ENCODE measurements around the gene EPS8L3. TPM values are rescaled to one million over a fixed set of nuclear protein-coding genes. Genes with fewer than 3 reads are reported as not detected.

EPS8L3 gene
- total and polyA plus RNA-seq, 9 of the 15 experiments (the other 6 are each of a cell fraction or from before 2014, with no cell fraction given): 0.09 to 0.42 (median 0.14) TPM; not detected in 5

GRCh38 chr1:109787211-109787844 lies 23.6 kb upstream of the EPS8L3 start (continued):
- TF ChIP-seq SOX6 (IDR thresholded peaks at IDR 0.05): no peak
- 0 out of 4 replicates have a peak, but pooled peaks of 1 of the 2 experiments have one; percentile 21 for TF ChIP-seq TRIM24 (IDR thresholded peaks at IDR 0.05)

- Histone ChIP-seq H3K27ac (ENCODE audit: extremely low read depth, low read depth, low read length) (no peak overlapping the region), H3K4me2 (ENCODE audit: insufficient read depth, low read length) (no peak overlapping the region)
- POLR2A ChIA-PET: interaction anchor here (0.6 kb wide), 2 partner anchors 53 to 128 kb away, joined by 3 read pairs; no protein-coding TSS in a partner anchor
Observed at GRCh38 chr1:109786531-109787021, 22.9 kb upstream of the EPS8L3 start.

More at GRCh38 chr1:109786531-109787021, 22.9 kb upstream of the EPS8L3 start:
- no peaks in the 10 kb centered on the region for H3K79me2 ChIP-seq (ENCODE audit: control insufficient read depth, insufficient read depth, low read length)
- DNase-seq (ENCODE audit: extremely low read depth in 1 of 4, low spot score in 3 of 4) (no peak), ATAC-seq (no peak), FAIRE-seq (no peak)
- no peaks in the 10 kb centered on the region for H3K9me1 ChIP-seq (ENCODE audit: control insufficient read depth, insufficient read depth, low read length)
- WGBS (ENCODE audit: insufficient coverage, low coverage, missing lambda C conversion rate): 54% methylated on average over 6 of the region's 6 CpGs
- peak overlapping the region; percentile 63 for H2AFZ ChIP-seq (ENCODE audit: low read depth, low read length)
- H3K36me3 ChIP-seq (ENCODE audit: control insufficient read depth, insufficient read depth, low read length): no peaks in the 10 kb centered on the region
- in situ Hi-C loops (cut with MboI) (no loop called here), intact Hi-C loops (cut with micrococcal nuclease) (no loop called here)
- H3K9ac ChIP-seq (ENCODE audit: insufficient read depth in 1 of 2, low read depth in 2 of 2, low read length in 2 of 2): peak overlapping the region in 1 of 2 experiments; percentile 32; a peak in 1 of 4 replicates
- BruUV-seq (replicated peaks): no TSS peak
- H3K4me3 ChIP-seq: no peak overlapping the region
- H3K27me3 ChIP-seq (ENCODE audit: control insufficient read depth in 2 of 2, insufficient read depth in 2 of 2, low read length in 2 of 2): no peaks in the 10 kb centered on the region
- CTCF ChIA-PET (ENCODE audit: low intra/inter-chr PET ratio): interaction anchor here (0.5 to 0.7 kb wide), 3 partner anchors 199 to 656 kb away, joined by 3 to 4 read pairs (median 3); no protein-coding TSS in a partner anchor
- no peaks in the 10 kb centered on the region for H3K9me3 ChIP-seq (replicated peaks; ENCODE audit: control insufficient read depth, insufficient read depth, low read depth, low read length)
- TF ChIP-seq SP2 (IDR thresholded peaks at IDR 0.05; ENCODE audit: extremely low read depth, low read depth, low read length, poor library complexity, severe bottlenecking) (no peak), NFIC (IDR thresholded peaks at IDR 0.05) (0 out of 2 replicates have a peak, but pooled peaks have one; percentile 37), PHF20 (IDR thresholded peaks at IDR 0.05; ENCODE audit: partially characterized antibody) (no peak), SMARCC2 (IDR thresholded peaks at IDR 0.05; ENCODE audit: low read depth) (no peak), CREM (IDR thresholded peaks at IDR 0.05; ENCODE audit: low read depth) (no peak), PTBP1 (IDR thresholded peaks at IDR 0.05; ENCODE audit: low read depth, low read length) (no peak)
- H4K20me1 ChIP-seq (replicated peaks; ENCODE audit: control insufficient read depth, insufficient read depth, low read length): no peaks in the 10 kb centered on the region
- H3K4me1 ChIP-seq (replicated peaks in 1 of 2; ENCODE audit: control insufficient read depth in 2 of 2, insufficient read depth in 2 of 2, low read length in 2 of 2): peaks cover 33 to 39% of the 10 kb centered on the region in 2 experiments
